Measurements from ENCODE around the gene DLEU7. TPM values are rescaled to one million over a fixed set of nuclear protein-coding genes. Genes with fewer than 3 reads are reported as not detected.

DLEU7 gene
- total and polyA plus RNA-seq, 10 of the 15 experiments (the other 5 are each of a cell fraction or from before 2014, with no cell fraction given) = not detected

DNA sequence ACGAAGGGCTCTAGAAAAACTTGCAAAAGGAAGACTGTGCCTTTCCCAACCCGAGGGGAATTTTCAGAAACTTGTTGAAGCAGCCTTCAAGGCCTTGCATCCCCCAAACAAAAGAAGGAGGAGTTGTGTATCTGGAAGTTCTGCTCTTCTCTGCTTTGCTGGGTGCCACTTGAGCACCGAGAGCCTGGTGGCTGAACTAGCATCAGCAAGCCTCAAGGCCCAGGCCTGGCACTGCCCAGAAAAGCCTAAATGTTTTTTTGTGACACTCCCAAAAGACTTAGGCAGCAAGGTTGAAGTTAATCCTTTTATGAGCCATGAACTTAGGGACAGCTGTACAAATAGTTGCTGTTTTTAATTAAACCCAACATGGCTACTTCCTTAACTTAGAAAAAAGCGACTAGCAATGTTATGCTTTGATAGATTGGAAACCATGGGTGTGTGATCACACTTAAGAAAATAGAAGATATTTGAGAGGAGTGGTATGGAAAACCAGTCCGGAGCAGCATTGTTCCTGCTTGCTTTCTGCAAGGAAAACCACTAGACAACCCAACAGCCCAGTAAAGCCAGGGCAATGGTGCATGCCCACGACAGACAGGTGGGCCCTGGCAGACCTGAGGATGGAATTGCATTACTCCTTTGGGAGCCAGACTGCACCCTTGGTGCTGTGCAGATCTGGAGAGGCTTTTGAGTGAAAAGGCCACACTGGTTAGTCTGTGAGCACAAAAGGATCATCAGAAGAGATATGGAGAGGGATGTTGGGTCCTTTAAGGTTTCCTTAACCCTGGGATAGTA, 788 bp upstream of the DLEU7 start:
- DNase-seq (ENCODE audit: low read depth, low spot score) (no peak), FAIRE-seq (no peak), ATAC-seq (no peak)
- no peaks in the 10 kb centered on the region; the same call in 2 of the 3 replicates for H3K9me3 ChIP-seq (replicated peaks; ENCODE audit: control insufficient read depth, insufficient read depth, low read length)
- 56% methylated on average over 6 of the region's 6 CpGs for WGBS (ENCODE audit: insufficient coverage, insufficient replicate concordance, low lambda C conversion rate, missing lambda C conversion rate)
- no TSS peak for BruUV-seq (replicated peaks)
- ChIA-PET SMC1A (ENCODE audit: uncharacterized antibody, unreplicated experiment) (no interaction called here), RAD21 (ENCODE audit: unreplicated experiment) (no interaction called here), POLR2A (no interaction called here), CTCF (no interaction called here)
- no peak overlapping the region for H2AFZ ChIP-seq (ENCODE audit: control insufficient read depth, low read depth, low read length)
- H4K20me1 ChIP-seq (ENCODE audit: control insufficient read depth, insufficient read depth) = no peaks in the 10 kb centered on the region
- in situ Hi-C loops (cut with MboI) (no loop called here), intact Hi-C loops (cut with micrococcal nuclease; ENCODE audit: unreplicated experiment) (no loop called here)
- TF ChIP-seq STAT1 (conservative IDR thresholded peaks at IDR 0.05) (no peak), BACH1 (IDR thresholded peaks at IDR 0.05; ENCODE audit: borderline replicate concordance) (no peak)
- no peak overlapping the region for H3K27ac ChIP-seq (ENCODE audit: control insufficient read depth, insufficient read depth)
- no peak overlapping the region for H3K9ac ChIP-seq (ENCODE audit: control insufficient read depth, insufficient read depth, low read length)
- H3K4me1 ChIP-seq (ENCODE audit: control insufficient read depth, insufficient read depth, low read length) = peaks cover 9% of the 10 kb centered on the region
- H3K4me2 ChIP-seq (ENCODE audit: control insufficient read depth, insufficient read depth) = no peak overlapping the region
- no peaks in the 10 kb centered on the region for H3K27me3 ChIP-seq (replicated peaks in 1 of 2; ENCODE audit: control insufficient read depth in 2 of 2, insufficient read depth in 2 of 2, low read length in 1 of 2)
- H3K4me3 ChIP-seq = no peak overlapping the region
- no peaks in the 10 kb centered on the region for H3K36me3 ChIP-seq (ENCODE audit: control insufficient read depth in 2 of 2, insufficient read depth in 2 of 2, low read length in 1 of 2)
- H3K79me2 ChIP-seq (ENCODE audit: control insufficient read depth, insufficient read depth, low read length) = no peaks in the 10 kb centered on the region

GRCh38 chr13:50842990-50843256, 569 bp downstream of the DLEU7 start:
- SMC1A ChIA-PET (ENCODE audit: uncharacterized antibody, unreplicated experiment) = no interaction called here
- POLR2A ChIA-PET = no interaction called here
- intact Hi-C loops (cut with micrococcal nuclease; ENCODE audit: unreplicated experiment) = no loop called here

More at GRCh38 chr13:50842990-50843256, 569 bp downstream of the DLEU7 start:
- H3K79me2 ChIP-seq (ENCODE audit: control insufficient read depth, insufficient read depth, low read length) = no peaks in the 10 kb centered on the region
- peaks cover 9% of the 10 kb centered on the region for H3K4me1 ChIP-seq (ENCODE audit: control insufficient read depth, insufficient read depth, low read length)
- no peaks in the 10 kb centered on the region for H3K36me3 ChIP-seq (ENCODE audit: control insufficient read depth in 2 of 2, insufficient read depth in 2 of 2, low read length in 1 of 2)
- H4K20me1 ChIP-seq (ENCODE audit: control insufficient read depth, insufficient read depth) = no peaks in the 10 kb centered on the region
- no peak overlapping the region; the same call in 1 of the 2 replicates for H3K4me2 ChIP-seq (ENCODE audit: control insufficient read depth, insufficient read depth)
- in situ Hi-C loops (cut with MboI) = no loop called here
- H3K4me3 ChIP-seq = no peak overlapping the region
- H3K27ac ChIP-seq (ENCODE audit: control insufficient read depth, insufficient read depth) = no peak overlapping the region
- TF ChIP-seq ATF7 (IDR thresholded peaks at IDR 0.05; ENCODE audit: low read depth) = no peak
- TF ChIP-seq SIX5 (IDR thresholded peaks at IDR 0.05; ENCODE audit: low read depth, low read length, severe bottlenecking) = no peak
- no peak for TF ChIP-seq HDAC6 (IDR thresholded peaks at IDR 0.05; ENCODE audit: unreplicated experiment)
- TF ChIP-seq RUNX3 (IDR thresholded peaks at IDR 0.05; ENCODE audit: low read length) = no peak
- RAD21 ChIA-PET (ENCODE audit: unreplicated experiment) = no interaction called here
- CTCF ChIA-PET = no interaction called here
- H2AFZ ChIP-seq (ENCODE audit: control insufficient read depth, low read depth, low read length) = no peak overlapping the region
- no peak for DNase-seq (ENCODE audit: low read depth, low spot score)
- no peak overlapping the region for H3K9ac ChIP-seq (ENCODE audit: control insufficient read depth, insufficient read depth, low read length)
- no peaks in the 10 kb centered on the region for H3K27me3 ChIP-seq (replicated peaks in 1 of 2; ENCODE audit: control insufficient read depth in 2 of 2, insufficient read depth in 2 of 2, low read length in 1 of 2)
- no peaks in the 10 kb centered on the region; the same call in 2 of the 3 replicates for H3K9me3 ChIP-seq (replicated peaks; ENCODE audit: control insufficient read depth, insufficient read depth, low read length)
- BruUV-seq (replicated peaks) = no TSS peak
- 71% methylated on average over 7 of the region's 8 CpGs for WGBS (ENCODE audit: insufficient coverage, insufficient replicate concordance, low lambda C conversion rate, missing lambda C conversion rate)
- FAIRE-seq = no peak
- ATAC-seq = no peak

All from GM12878 (cell line).